ENCODE results near the gene ABCC1. TPM values are rescaled to one million over a fixed set of nuclear protein-coding genes. Genes with fewer than 3 reads are reported as not detected.

ABCC1 gene
- total RNA-seq, 4 donors from 2014 or later = 19.3 to 43.7 (median 26.2) TPM

DNA sequence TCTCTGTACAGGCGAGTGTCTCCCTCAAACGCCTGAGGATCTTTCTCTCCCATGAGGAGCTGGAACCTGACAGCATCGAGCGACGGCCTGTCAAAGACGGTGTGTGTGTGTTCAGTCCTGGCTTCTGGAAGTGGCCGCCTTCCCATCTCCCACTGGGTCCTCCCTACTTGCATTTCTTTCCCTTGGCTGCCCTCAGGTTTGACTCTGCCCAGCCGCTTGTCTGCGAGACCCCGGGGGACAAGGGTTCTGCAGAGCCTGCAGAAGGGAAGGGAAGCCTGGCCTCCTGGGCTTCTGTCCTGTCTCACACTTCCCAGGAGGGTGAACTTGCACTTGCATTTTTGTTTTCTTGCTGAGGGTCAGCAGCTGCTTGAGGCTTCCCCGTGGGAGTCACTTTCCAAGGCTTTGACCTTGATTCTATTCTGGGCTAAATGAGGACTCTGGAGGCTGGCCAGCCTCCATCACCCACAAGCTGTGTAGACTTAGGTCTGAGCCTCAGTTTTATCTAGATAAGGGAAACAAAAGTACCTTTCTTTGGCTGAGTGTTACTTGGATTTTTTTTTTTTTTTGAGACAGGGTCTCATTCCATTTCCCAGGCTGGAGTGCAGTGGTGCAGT is 122.3 kb downstream of the ABCC1 start:
- in situ Hi-C loops (cut with MboI; ENCODE audit: low sequenced_read_pairs in 4 of 4) = loop anchor here in 1 of 4 donors (25.0 kb wide), 1 partner anchor 109 kb away; no protein-coding TSS in a partner anchor
- peak in 1 of 2 donors; percentile 15 for ATAC-seq

DNA sequence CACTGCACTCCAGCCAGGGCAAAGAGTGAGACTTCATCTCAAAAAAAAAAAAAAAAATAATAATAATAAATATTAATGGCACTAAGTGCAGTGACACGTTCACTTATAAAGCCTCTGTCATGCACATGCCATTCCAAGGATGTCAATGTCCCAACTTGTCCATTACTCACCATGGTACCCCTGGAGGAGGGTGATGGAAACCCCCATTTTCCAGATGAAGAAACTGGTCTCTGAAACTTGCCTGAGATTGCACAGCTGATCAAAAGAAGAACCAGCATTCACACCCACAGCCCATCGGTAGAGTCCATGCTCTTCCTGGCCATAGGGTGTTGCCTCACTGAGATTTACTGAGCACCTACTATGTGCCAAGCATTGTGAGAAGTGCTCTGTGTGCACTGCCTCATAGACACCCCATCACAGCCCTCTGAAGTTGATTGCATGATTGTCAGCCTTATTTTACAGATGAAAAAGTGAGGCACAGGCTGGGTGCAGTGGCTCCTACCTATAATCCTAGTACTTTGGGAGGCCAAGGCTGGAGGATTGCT is 123.7 kb downstream of the ABCC1 start:
- ATAC-seq (no peak), DNase-seq (no peak)
- intact Hi-C loops (cut with DNase I; ENCODE audit: low total_unique reads) = no loop called here
- Histone ChIP-seq H3K9me3 (no peaks in the 10 kb centered on the region), H3K4me3 (no peak overlapping the region), H3K27ac (peak overlapping the region; percentile 78 to 92 (median 89)), H3K4me1 (peaks cover 45 to 53% of the 10 kb centered on the region in 2 donors), H3K36me3 (peaks cover 0 to 6% of the 10 kb centered on the region in 2 donors), H3K27me3 (no peaks in the 10 kb centered on the region)
- in situ Hi-C loops (cut with MboI; ENCODE audit: low sequenced_read_pairs in 4 of 4) = loop anchor here in 1 of 4 donors (25.0 kb wide), 1 partner anchor 111 kb away; no protein-coding TSS in a partner anchor
- TF ChIP-seq POLR2A (IDR thresholded peaks at IDR 0.05) = no peak
- TF ChIP-seq, protein P1, sequence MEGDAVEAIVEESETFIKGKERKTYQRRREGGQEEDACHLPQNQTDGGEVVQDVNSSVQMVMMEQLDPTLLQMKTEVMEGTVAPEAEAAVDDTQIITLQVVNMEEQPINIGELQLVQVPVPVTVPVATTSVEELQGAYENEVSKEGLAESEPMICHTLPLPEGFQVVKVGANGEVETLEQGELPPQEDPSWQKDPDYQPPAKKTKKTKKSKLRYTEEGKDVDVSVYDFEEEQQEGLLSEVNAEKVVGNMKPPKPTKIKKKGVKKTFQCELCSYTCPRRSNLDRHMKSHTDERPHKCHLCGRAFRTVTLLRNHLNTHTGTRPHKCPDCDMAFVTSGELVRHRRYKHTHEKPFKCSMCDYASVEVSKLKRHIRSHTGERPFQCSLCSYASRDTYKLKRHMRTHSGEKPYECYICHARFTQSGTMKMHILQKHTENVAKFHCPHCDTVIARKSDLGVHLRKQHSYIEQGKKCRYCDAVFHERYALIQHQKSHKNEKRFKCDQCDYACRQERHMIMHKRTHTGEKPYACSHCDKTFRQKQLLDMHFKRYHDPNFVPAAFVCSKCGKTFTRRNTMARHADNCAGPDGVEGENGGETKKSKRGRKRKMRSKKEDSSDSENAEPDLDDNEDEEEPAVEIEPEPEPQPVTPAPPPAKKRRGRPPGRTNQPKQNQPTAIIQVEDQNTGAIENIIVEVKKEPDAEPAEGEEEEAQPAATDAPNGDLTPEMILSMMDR (IDR thresholded peaks at IDR 0.05 in 4 of 5, conservative IDR thresholded peaks at IDR 0.05 in 1 of 5) = no peak

More for the DNA sequence above, 122.3 kb downstream of the ABCC1 start:
- Histone ChIP-seq H3K4me1 (peaks cover 54 to 62% of the 10 kb centered on the region in 2 donors), H3K4me3 (no peak overlapping the region), H3K27me3 (no peaks in the 10 kb centered on the region), H3K36me3 (peaks cover 0 to 8% of the 10 kb centered on the region in 2 donors), H3K27ac (peak overlapping the region; percentile 77 to 92 (median 89)), H3K9me3 (no peaks in the 10 kb centered on the region)
- intact Hi-C loops (cut with DNase I; ENCODE audit: low total_unique reads) = no loop called here
- no peak for TF ChIP-seq POLR2A (IDR thresholded peaks at IDR 0.05)
- TF ChIP-seq, protein P1 (IDR thresholded peaks at IDR 0.05 in 4 of 5, conservative IDR thresholded peaks at IDR 0.05 in 1 of 5) = no peak
- DNase-seq = peak; percentile 33 to 73

DNA sequence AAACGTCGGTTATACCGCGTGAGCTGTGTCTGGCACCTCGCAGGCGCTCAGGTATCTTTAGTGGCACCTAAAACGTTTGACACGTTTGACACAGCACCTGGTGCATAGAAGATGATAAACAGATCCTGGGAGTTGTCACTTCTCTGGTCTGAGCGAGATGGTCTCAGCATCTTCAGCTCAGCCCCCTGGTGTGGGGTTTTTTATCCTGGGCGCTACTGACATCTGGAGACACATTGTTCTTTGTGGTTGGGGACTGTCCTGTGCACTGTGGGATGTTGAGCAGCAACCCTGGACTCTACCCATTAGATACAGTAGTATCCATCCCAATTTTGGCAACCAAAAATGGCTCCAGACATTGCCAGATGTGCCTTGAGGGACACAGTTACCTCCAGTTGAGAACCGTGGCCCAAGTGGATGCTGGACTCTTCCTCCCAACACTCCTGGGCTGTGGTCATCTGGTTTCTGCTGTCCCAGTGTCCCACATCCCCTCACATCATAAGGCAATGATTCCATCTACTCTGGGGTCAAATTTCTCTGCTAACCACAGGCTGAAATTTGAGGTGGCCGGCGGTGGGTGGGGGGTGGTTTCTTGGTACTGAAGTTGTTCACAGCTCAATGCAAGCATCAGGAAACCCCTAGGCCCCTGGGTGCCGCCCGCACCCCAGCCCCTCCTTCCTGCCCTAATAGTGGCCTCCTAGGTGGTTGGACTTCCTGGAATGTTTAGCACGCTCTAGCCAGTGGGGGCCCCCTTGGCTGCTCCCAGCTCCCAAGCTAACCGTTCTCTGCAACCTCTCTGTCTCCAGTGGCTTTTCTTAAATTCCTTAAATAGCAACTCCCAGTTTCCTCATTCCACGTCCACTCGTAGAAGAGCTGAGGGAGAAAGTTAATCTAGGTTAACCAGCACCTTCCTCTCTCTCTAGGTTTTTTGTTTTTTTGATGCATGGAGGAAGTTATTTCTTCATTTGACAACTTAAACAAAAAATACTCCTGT is 124.8 kb downstream of the ABCC1 start:
- Histone ChIP-seq H3K9me3 (no peaks in the 10 kb centered on the region), H3K4me3 (no peak overlapping the region), H3K36me3 (peaks cover 0 to 4% of the 10 kb centered on the region in 2 donors), H3K4me1 (peaks cover 45 to 53% of the 10 kb centered on the region in 2 donors), H3K27ac (peak overlapping the region; percentile 78 to 92 (median 89)), H3K27me3 (no peaks in the 10 kb centered on the region)
- DNase-seq (peak; percentile 50 to 62), ATAC-seq (peak; percentile 38 to 65)
- in situ Hi-C loops (cut with MboI; ENCODE audit: low sequenced_read_pairs in 4 of 4) (loop anchor here in 1 of 4 donors (25.0 kb wide), 1 partner anchor 112 kb away; no protein-coding TSS in a partner anchor), intact Hi-C loops (cut with DNase I; ENCODE audit: low total_unique reads) (no loop called here)
- TF ChIP-seq, protein P1 (IDR thresholded peaks at IDR 0.05 in 4 of 5, conservative IDR thresholded peaks at IDR 0.05 in 1 of 5) = no peak
- peak in 1 of 2 donors; percentile 57 for TF ChIP-seq POLR2A (IDR thresholded peaks at IDR 0.05)
